Endothelial cell of umbilical vein (primary cell): ENCODE data around the gene DCLRE1B.

Experiments used
- EZH2 ChIP-seq: IDR thresholded peaks from 2 replicates; pipeline ENCODE4 v1.6.1; 2012; ENCODE audit warnings: borderline replicate concordance, low read depth, mild to moderate bottlenecking, moderate library complexity, low read length, inconsistent platforms; ENCODE audit not compliant: severe bottlenecking
- GATA2 ChIP-seq: IDR thresholded peaks from 2 replicates; pipeline ENCODE4 v1.7.0; 2011; ENCODE audit warnings: low read depth, mild to moderate bottlenecking, moderate library complexity, mixed read lengths, low read length; ENCODE audit not compliant: insufficient read length, insufficient read depth
- JUN ChIP-seq: IDR thresholded peaks from 2 replicates; pipeline ENCODE4 v1.6.1; 2011; ENCODE audit warnings: borderline replicate concordance, low read depth; ENCODE audit not compliant: insufficient read length, insufficient read depth
- MYC ChIP-seq: IDR thresholded peaks from one replicate; pipeline ENCODE4 v1.6.1; 2011; ENCODE audit warnings: mild to moderate bottlenecking, low read depth, low read length
- POLR2A ChIP-seq: IDR thresholded peaks from 2 replicates; pipeline ENCODE4 v1.6.1; 2012; ENCODE audit warnings: low read depth, mild to moderate bottlenecking, control low read depth, low read length
- POLR2AphosphoS5 ChIP-seq: IDR thresholded peaks from 2 replicates; pipeline ENCODE4 v1.6.1; 2012; ENCODE audit warnings: low read depth, mild to moderate bottlenecking, control low read depth, low read length, moderate library complexity; ENCODE audit not compliant: insufficient read depth
- TF ChIP-seq, protein P1 (sequence below), 2 donors: IDR thresholded peaks; 1 replicate in 1 of 2; 2 replicates in 1 of 2; pipeline ENCODE4 v1.5.1; 2011; ENCODE audit warnings: low read length in 2 of 2, mild to moderate bottlenecking in 2 of 2, moderate library complexity in 2 of 2, control low read depth in 1 of 2, inconsistent platforms in 1 of 2, low read depth in 1 of 2; ENCODE audit not compliant: insufficient read depth in 1 of 2; ENCODE audit errors: extremely low read depth in 1 of 2
- TF ChIP-seq, protein P2 (sequence below): IDR thresholded peaks from 2 replicates; pipeline ENCODE4 v1.6.1; 2011; ENCODE audit not compliant: insufficient read depth, insufficient read length

DNA sequence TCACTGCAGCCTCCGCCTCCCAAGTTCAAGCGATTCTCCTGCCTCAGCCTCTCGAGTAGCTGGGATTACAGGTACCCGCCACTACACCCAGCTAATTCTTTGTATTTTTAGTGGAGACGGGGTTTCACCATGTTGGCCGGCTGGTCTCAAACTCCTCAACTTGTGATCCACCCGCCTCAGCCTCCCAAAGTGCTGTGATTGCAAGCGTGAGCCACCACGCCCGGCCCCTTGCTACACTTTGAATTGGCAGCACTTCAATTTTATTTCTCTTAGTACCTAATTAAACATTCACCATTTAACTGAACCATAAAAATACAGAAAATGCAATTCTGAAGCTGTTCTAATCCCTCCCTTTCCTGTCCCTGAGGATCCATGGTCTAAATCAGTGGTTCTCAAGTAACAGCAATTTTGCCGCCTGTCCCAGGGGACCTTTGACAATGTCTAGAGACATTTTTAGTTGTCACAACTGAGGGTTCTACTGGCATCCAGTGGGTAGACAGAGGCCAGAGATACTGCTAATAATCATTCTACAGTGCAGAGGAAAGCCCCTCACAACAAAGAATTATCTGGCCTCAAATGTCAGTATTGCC, 13.4 kb upstream of the DCLRE1B start:
- TF ChIP-seq, protein P1, sequence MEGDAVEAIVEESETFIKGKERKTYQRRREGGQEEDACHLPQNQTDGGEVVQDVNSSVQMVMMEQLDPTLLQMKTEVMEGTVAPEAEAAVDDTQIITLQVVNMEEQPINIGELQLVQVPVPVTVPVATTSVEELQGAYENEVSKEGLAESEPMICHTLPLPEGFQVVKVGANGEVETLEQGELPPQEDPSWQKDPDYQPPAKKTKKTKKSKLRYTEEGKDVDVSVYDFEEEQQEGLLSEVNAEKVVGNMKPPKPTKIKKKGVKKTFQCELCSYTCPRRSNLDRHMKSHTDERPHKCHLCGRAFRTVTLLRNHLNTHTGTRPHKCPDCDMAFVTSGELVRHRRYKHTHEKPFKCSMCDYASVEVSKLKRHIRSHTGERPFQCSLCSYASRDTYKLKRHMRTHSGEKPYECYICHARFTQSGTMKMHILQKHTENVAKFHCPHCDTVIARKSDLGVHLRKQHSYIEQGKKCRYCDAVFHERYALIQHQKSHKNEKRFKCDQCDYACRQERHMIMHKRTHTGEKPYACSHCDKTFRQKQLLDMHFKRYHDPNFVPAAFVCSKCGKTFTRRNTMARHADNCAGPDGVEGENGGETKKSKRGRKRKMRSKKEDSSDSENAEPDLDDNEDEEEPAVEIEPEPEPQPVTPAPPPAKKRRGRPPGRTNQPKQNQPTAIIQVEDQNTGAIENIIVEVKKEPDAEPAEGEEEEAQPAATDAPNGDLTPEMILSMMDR (IDR thresholded peaks at IDR 0.05; ENCODE audit: extremely low read depth in 1 of 2, insufficient read depth in 1 of 2, low read depth in 1 of 2, low read length in 2 of 2), result no peak
- TF ChIP-seq JUN (no peak), POLR2AphosphoS5 (no peak), EZH2 (no peak), POLR2A (no peak), MYC (no peak), GATA2 (no peak)
- TF ChIP-seq, protein P2, sequence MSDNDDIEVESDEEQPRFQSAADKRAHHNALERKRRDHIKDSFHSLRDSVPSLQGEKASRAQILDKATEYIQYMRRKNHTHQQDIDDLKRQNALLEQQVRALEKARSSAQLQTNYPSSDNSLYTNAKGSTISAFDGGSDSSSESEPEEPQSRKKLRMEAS, result no peak
